Panc1 (cell line): Measurements from ENCODE around the gene P2RY14. TPM values are rescaled to one million over a fixed set of nuclear protein-coding genes. Genes with fewer than 3 reads are reported as not detected.

Source experiments
- ATAC-seq: fragments of 200-7000 bp; cut with Tn5 transposase; 2 replicates; pipeline ENCODE4 v1.9.1; 2020; ENCODE audit warnings: mild to moderate bottlenecking, moderate library complexity
- BruUV-seq: library from RNA; stranded (reverse); fragments of 400-500 nt; replicated peaks from 2 replicates; lab custom pipeline; 2021; lab: Mats Ljungman, UMichigan
- CTCF ChIA-PET: fragments of 300-600 bp; sonication (Branson Sonifier 250); formaldehyde crosslinking; loops from one replicate; lab custom pipeline; 2022; ENCODE audit warnings: antibody characterized with exemption; lab: Charles Lee
- POLR2A ChIA-PET: fragments of 300-600 bp; sonication (Branson Sonifier 250); formaldehyde crosslinking; loops from one replicate; lab custom pipeline; 2022; ENCODE audit warnings: antibody characterized with exemption; lab: Charles Lee
- DNase-seq: peaks from one replicate; pipeline ENCODE4 v3.0.0-alpha.2; 2010; ENCODE audit warnings: low read depth, low spot score
- H3K27ac ChIP-seq: 2 replicates; pipeline ENCODE4 v1.5.1; 2011; ENCODE audit warnings: mild to moderate bottlenecking, low read length, inconsistent platforms
- H3K27me3 ChIP-seq: fragments of 200-500 bp; sonication (Bioruptor generic); 2 replicates; pipeline ENCODE4 v1.6.0; 2014; ENCODE audit warnings: low read length, inconsistent platforms; ENCODE audit not compliant: control insufficient read depth, insufficient read depth
- H3K36me3 ChIP-seq: fragments of 200-500 bp; sonication (Bioruptor generic); 2 replicates; pipeline ENCODE4 v1.5.1; 2014; ENCODE audit warnings: inconsistent platforms, mild to moderate bottlenecking, low read length, moderate library complexity; ENCODE audit not compliant: control insufficient read depth, insufficient read depth
- H3K4me1 ChIP-seq: 2 replicates; pipeline ENCODE4 v1.5.1; 2011; ENCODE audit warnings: inconsistent platforms, mild to moderate bottlenecking, low read length, moderate library complexity; ENCODE audit not compliant: control insufficient read depth, insufficient read depth
- H3K4me3 ChIP-seq, 2 experiments: 2 replicates each; pipeline ENCODE4 v1.5.1; 2011 to 2012; ENCODE audit warnings: low read depth in 2 of 2, low read length in 2 of 2, mild to moderate bottlenecking in 2 of 2, inconsistent platforms in 1 of 2, moderate library complexity in 1 of 2
- H3K9me3 ChIP-seq: fragments of 200-500 bp; sonication (Bioruptor generic); 2 replicates; pipeline ENCODE4 v1.5.1; 2014; ENCODE audit warnings: low read depth, mild to moderate bottlenecking, inconsistent platforms, low read length, moderate library complexity; ENCODE audit not compliant: control insufficient read depth, insufficient read depth
- POLR2AphosphoS5 ChIP-seq: IDR thresholded peaks from 2 replicates; pipeline ENCODE4 v1.6.1; 2012; ENCODE audit warnings: mild to moderate bottlenecking, low read depth, low read length, moderate library complexity
- SIN3A ChIP-seq: IDR thresholded peaks from 2 replicates; pipeline ENCODE4 v1.6.1; 2012; ENCODE audit warnings: low read depth, mild to moderate bottlenecking, low read length, moderate library complexity, borderline replicate concordance; ENCODE audit not compliant: insufficient read depth
- TCF7L2 ChIP-seq: IDR thresholded peaks from 2 replicates; pipeline ENCODE4 v1.6.1; 2011; ENCODE audit warnings: mild to moderate bottlenecking, low read depth, low read length, inconsistent platforms
- in situ Hi-C: cut with HindIII; loops from 2 replicates; pipeline ENCODE4 v1.10.0; 2016; ENCODE audit warnings: low sequenced_read_pairs, low pct_unique_long_range_greater_than_20kb
- intact Hi-C: fragments of 100-400 bp; cut with micrococcal nuclease; formaldehyde crosslinking; loops from one replicate; pipeline ENCODE4 v1.10.0; 2022; ENCODE audit not compliant: unreplicated experiment
- total RNA-seq: library from RNA; stranded (reverse); gene quantifications from one replicate; pipeline ENCODE4 v1.2.1, GENCODE V29; 2021; ENCODE audit not compliant: unreplicated experiment
- TF ChIP-seq, protein P1 (sequence below): fragments of 450-650 bp; IDR thresholded peaks from 2 replicates; pipeline ENCODE4 v1.5.1; 2017; ENCODE audit warnings: mild to moderate bottlenecking
- TF ChIP-seq, protein P2 (sequence below), 2 experiments: IDR thresholded peaks; 2 replicates each; pipeline ENCODE4 v1.6.1; 2011 to 2012; ENCODE audit warnings: low read depth in 2 of 2, control low read depth in 1 of 2, low read length in 1 of 2, mild to moderate bottlenecking in 1 of 2, moderate library complexity in 1 of 2; ENCODE audit not compliant: insufficient read depth in 1 of 2

The P2RY14 gene
- total RNA-seq, 1 experiment from 2014 or later = not detected

DNA sequence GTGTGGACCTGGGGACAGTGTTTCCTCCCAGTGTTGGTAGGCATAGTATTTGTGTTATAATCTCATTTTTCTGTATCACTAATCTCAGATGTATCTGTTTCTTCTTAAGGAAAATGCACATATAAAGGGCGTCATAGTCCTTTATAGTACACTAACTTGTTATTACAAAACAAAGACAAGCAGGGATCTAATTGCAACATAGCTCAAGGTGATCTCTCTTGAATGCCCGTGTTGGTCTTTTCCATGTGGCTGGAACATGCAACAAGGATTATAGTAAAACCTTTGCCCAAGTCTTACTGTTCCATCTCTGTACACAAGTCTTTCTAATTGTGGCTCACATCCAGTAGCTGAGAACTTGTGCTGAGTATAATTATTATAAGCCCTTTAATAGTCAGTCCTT lies 41.8 kb upstream of the P2RY14 start:
- POLR2A ChIA-PET = no interaction called here
- no TSS peak for BruUV-seq

DNA sequence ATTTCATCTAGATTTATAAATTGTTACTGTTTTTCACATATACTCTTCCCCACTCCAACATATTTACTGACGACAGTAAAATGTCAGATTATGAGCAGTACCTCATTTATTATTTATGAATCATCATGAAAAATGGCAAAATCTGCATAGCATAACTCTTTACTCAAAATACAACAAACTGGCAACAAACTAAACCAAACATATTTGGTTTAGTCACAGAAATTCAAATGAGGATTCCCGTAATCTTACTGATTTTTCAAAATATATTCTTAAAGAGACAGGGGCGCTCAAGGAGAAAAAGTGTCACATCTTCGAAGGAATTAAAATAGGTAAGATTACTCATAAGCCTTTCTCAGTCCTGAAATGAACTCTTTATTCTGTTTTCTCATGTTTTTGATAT lies 41.3 kb upstream of the P2RY14 start:
- no peak overlapping the region for H3K27ac ChIP-seq

More for the DNA sequence above, 41.8 kb upstream of the P2RY14 start:
- Histone ChIP-seq H3K27ac (no peak overlapping the region), H3K4me3 (no peak overlapping the region), H3K9me3 (no peaks in the 10 kb centered on the region), H3K36me3 (no peaks in the 10 kb centered on the region), H3K4me1 (no peaks in the 10 kb centered on the region), H3K27me3 (no peaks in the 10 kb centered on the region)
- CTCF ChIA-PET = no interaction called here
- in situ Hi-C loops (no loop called here), intact Hi-C loops (no loop called here)
- DNase-seq (no peak), ATAC-seq (no peak)
- TF ChIP-seq, protein P1, sequence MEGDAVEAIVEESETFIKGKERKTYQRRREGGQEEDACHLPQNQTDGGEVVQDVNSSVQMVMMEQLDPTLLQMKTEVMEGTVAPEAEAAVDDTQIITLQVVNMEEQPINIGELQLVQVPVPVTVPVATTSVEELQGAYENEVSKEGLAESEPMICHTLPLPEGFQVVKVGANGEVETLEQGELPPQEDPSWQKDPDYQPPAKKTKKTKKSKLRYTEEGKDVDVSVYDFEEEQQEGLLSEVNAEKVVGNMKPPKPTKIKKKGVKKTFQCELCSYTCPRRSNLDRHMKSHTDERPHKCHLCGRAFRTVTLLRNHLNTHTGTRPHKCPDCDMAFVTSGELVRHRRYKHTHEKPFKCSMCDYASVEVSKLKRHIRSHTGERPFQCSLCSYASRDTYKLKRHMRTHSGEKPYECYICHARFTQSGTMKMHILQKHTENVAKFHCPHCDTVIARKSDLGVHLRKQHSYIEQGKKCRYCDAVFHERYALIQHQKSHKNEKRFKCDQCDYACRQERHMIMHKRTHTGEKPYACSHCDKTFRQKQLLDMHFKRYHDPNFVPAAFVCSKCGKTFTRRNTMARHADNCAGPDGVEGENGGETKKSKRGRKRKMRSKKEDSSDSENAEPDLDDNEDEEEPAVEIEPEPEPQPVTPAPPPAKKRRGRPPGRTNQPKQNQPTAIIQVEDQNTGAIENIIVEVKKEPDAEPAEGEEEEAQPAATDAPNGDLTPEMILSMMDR = no peak
- TF ChIP-seq, protein P2, sequence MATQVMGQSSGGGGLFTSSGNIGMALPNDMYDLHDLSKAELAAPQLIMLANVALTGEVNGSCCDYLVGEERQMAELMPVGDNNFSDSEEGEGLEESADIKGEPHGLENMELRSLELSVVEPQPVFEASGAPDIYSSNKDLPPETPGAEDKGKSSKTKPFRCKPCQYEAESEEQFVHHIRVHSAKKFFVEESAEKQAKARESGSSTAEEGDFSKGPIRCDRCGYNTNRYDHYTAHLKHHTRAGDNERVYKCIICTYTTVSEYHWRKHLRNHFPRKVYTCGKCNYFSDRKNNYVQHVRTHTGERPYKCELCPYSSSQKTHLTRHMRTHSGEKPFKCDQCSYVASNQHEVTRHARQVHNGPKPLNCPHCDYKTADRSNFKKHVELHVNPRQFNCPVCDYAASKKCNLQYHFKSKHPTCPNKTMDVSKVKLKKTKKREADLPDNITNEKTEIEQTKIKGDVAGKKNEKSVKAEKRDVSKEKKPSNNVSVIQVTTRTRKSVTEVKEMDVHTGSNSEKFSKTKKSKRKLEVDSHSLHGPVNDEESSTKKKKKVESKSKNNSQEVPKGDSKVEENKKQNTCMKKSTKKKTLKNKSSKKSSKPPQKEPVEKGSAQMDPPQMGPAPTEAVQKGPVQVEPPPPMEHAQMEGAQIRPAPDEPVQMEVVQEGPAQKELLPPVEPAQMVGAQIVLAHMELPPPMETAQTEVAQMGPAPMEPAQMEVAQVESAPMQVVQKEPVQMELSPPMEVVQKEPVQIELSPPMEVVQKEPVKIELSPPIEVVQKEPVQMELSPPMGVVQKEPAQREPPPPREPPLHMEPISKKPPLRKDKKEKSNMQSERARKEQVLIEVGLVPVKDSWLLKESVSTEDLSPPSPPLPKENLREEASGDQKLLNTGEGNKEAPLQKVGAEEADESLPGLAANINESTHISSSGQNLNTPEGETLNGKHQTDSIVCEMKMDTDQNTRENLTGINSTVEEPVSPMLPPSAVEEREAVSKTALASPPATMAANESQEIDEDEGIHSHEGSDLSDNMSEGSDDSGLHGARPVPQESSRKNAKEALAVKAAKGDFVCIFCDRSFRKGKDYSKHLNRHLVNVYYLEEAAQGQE (IDR thresholded peaks at IDR 0.05; ENCODE audit: insufficient read depth in 1 of 2, low read depth in 2 of 2, low read length in 1 of 2) = no peak
- no peak for TF ChIP-seq SIN3A
- TF ChIP-seq TCF7L2 = no peak
- no peak for TF ChIP-seq POLR2AphosphoS5

More for the DNA sequence above, 41.3 kb upstream of the P2RY14 start:
- TF ChIP-seq, protein P2 (IDR thresholded peaks at IDR 0.05; ENCODE audit: insufficient read depth in 1 of 2, low read depth in 2 of 2, low read length in 1 of 2) = no peak
- TF ChIP-seq, protein P1 = no peak
- BruUV-seq = no TSS peak
- Histone ChIP-seq H3K9me3 (no peaks in the 10 kb centered on the region), H3K4me3 (no peak overlapping the region), H3K27me3 (no peaks in the 10 kb centered on the region), H3K36me3 (no peaks in the 10 kb centered on the region), H3K4me1 (no peaks in the 10 kb centered on the region)
- intact Hi-C loops = no loop called here
- ChIA-PET CTCF (no interaction called here), POLR2A (no interaction called here)
- in situ Hi-C loops = no loop called here
- ATAC-seq (no peak), DNase-seq (no peak)
